ENCODE data around the gene WNT7A. TPM values are rescaled to one million over a fixed set of nuclear protein-coding genes. Genes with fewer than 3 reads are reported as not detected.

Gene WNT7A
- total RNA-seq, 1 experiment from 2014 or later: 0.34 TPM

GRCh38 chr3:13822042-13822441 lies 57.8 kb downstream of the WNT7A start:
- Histone ChIP-seq H3K4me1 (ENCODE audit: control insufficient read depth in 1 of 2, insufficient read depth in 2 of 2, low read length in 2 of 2) (peaks cover 0 to 33% of the 10 kb centered on the region in 2 experiments; a peak in 1 of 4 replicates), H3K36me3 (ENCODE audit: control insufficient read depth in 1 of 2, insufficient read depth in 2 of 2, low read length in 2 of 2) (no peaks in the 10 kb centered on the region), H4K20me1 (ENCODE audit: insufficient read depth) (no peaks in the 10 kb centered on the region), H3K27me3 (ENCODE audit: insufficient read depth, low read length) (no peaks in the 10 kb centered on the region), H3K27ac (ENCODE audit: low read depth, low read length) (no peak overlapping the region), H3K4me2 (ENCODE audit: low read length) (peak overlapping the region; percentile 36), H3K9me2 (ENCODE audit: insufficient read depth) (no peaks in the 10 kb centered on the region), H3K9me3 (ENCODE audit: control insufficient read depth in 1 of 2, insufficient read depth in 1 of 2, low read depth in 1 of 2, low read length in 2 of 2) (no peaks in the 10 kb centered on the region; a peak in 1 of 4 replicates), H3K9ac (ENCODE audit: low read length) (no peak overlapping the region), H2AFZ (ENCODE audit: low read depth, low read length, poor library complexity, severe bottlenecking) (no peak overlapping the region), H3K79me2 (ENCODE audit: insufficient read depth, low read length) (no peaks in the 10 kb centered on the region), H3K4me3 (replicated peaks in 1 of 2; ENCODE audit: low read depth in 1 of 2, low read length in 2 of 2) (no peak overlapping the region)
- ChIA-PET CTCF (no interaction called here), RAD21 (ENCODE audit: low non-redundant PET in 1 of 2, low total read pairs in 2 of 2, uncharacterized antibody in 2 of 2, unreplicated experiment in 2 of 2) (no interaction called here), POLR2A (no interaction called here)
- ATAC-seq (peak; percentile 42; the same call in 1 of the 2 replicates), DNase-seq (ENCODE audit: low read depth, low spot score) (peak; percentile 55)
- no TSS peak for BruUV-seq (replicated peaks)
- TF ChIP-seq FOSL1 (IDR thresholded peaks at IDR 0.05; ENCODE audit: low read depth): peak; percentile 98
- no peak for TF ChIP-seq EZH2 (IDR thresholded peaks at IDR 0.05)
- TF ChIP-seq SP1 (IDR thresholded peaks at IDR 0.05; ENCODE audit: low read depth): peak; percentile 93
- peak; percentile 47; the same call in 1 of the 2 replicates for TF ChIP-seq CEBPB (IDR thresholded peaks at IDR 0.05; ENCODE audit: low read depth)
- no peak for TF ChIP-seq EZH2phosphoT487 (IDR thresholded peaks at IDR 0.05; ENCODE audit: borderline replicate concordance)
- peak; percentile 64 for TF ChIP-seq YY1 (IDR thresholded peaks at IDR 0.05; ENCODE audit: extremely low read depth, insufficient replicate concordance, low read depth, low read length)
- TF ChIP-seq TCF7L2 (IDR thresholded peaks at IDR 0.05; ENCODE audit: borderline replicate concordance, extremely low read depth, insufficient read depth, insufficient read length): no peak
- peak; percentile 96 for TF ChIP-seq CBX3 (IDR thresholded peaks at IDR 0.05; ENCODE audit: low read depth)
- peak; percentile 44; the same call in 1 of the 2 replicates for TF ChIP-seq SIN3A (IDR thresholded peaks at IDR 0.05; ENCODE audit: low read depth)
- TF ChIP-seq ATF3 (IDR thresholded peaks at IDR 0.05): no peak
- TF ChIP-seq RAD21 (IDR thresholded peaks at IDR 0.05; ENCODE audit: low read depth): peak; percentile 12; the same call in 1 of the 2 replicates
- TF ChIP-seq ZBTB33 (IDR thresholded peaks at IDR 0.05; ENCODE audit: extremely low read depth, insufficient replicate concordance, low read length): no peak
- peak; percentile 71; the same call in 1 of the 2 replicates for TF ChIP-seq SRF (IDR thresholded peaks at IDR 0.05; ENCODE audit: low read depth)
- TF ChIP-seq MAX (IDR thresholded peaks at IDR 0.05): peak; percentile 69
- TF ChIP-seq JUND (IDR thresholded peaks at IDR 0.05): peak; percentile 95
- TF ChIP-seq POLR2AphosphoS5 (IDR thresholded peaks at IDR 0.05; ENCODE audit: low read depth, low read length): peak; percentile 26; the same call in 1 of the 2 replicates
- no peak for TF ChIP-seq ZFX (IDR thresholded peaks at IDR 0.05)
- no peak for TF ChIP-seq EGR1 (IDR thresholded peaks at IDR 0.05; ENCODE audit: low read depth)
- TF ChIP-seq ELF1 (IDR thresholded peaks at IDR 0.05; ENCODE audit: borderline replicate concordance, low read depth): no peak
- intact Hi-C loops (cut with micrococcal nuclease): no loop called here
